ENCODE measurements around the gene WDR82.

GRCh38 chr3:52215351-52215750 is 63.1 kb downstream of the WDR82 start:
- TF ChIP-seq POLR2AphosphoS5 (IDR thresholded peaks at IDR 0.05; ENCODE audit: low read depth) (no peak), CTCF (conservative IDR thresholded peaks at IDR 0.05; ENCODE audit: low read depth in 2 of 2) (no peak), REST (IDR thresholded peaks at IDR 0.05; ENCODE audit: unreplicated experiment) (no peak)

Measured in GM23338 (cell line).